Mucosa of descending colon (tissue), 3 donors: ENCODE measurements around the gene ZBTB20. TPM values are rescaled to one million over a fixed set of nuclear protein-coding genes. Genes with fewer than 3 reads are reported as not detected.

ENCODE experiments used
- ATAC-seq: fragments of 200-7000 bp; cut with Tn5 transposase; one replicate; pipeline ENCODE4 v1.9.1; 2020; ENCODE audit warnings: mild to moderate bottlenecking, moderate library complexity
- DNase-seq, 3 donors: peaks; one replicate each; pipeline ENCODE4 v3.0.0-alpha.2; 2020
- H3K36me3 ChIP-seq: fragments of 200-600 bp; one replicate; pipeline ENCODE4 v1.8.0; 2021; ENCODE audit warnings: low read depth, mild to moderate bottlenecking
- H3K4me1 ChIP-seq: fragments of 200-600 bp; one replicate; pipeline ENCODE4 v1.8.0; 2021; ENCODE audit warnings: low read depth, mild to moderate bottlenecking
- H3K4me3 ChIP-seq: fragments of 200-600 bp; one replicate; pipeline ENCODE4 v1.8.0; 2021; ENCODE audit warnings: mild to moderate bottlenecking
- H3K9me3 ChIP-seq: fragments of 200-600 bp; one replicate; pipeline ENCODE4 v1.8.0; 2021; ENCODE audit warnings: mild to moderate bottlenecking
- CTCF ChIP-seq: fragments of 200-600 bp; IDR thresholded peaks from one replicate; pipeline ENCODE4 v1.8.0; 2022; ENCODE audit warnings: antibody characterized with exemption, mild to moderate bottlenecking
- intact Hi-C, 2 donors: fragments of 100-400 bp; cut with DNase I in 1 of 2; cut with micrococcal nuclease in 1 of 2; formaldehyde crosslinking; loops; one replicate each; pipeline versions ENCODE4 v1.11.0 to v1.11.1; 2022; cut with DNase I, micrococcal nuclease
- total RNA-seq, 3 donors: library from RNA; stranded (reverse); fragmentation: NEBNext Ultra II Directional in 2 of 3; extraction: Animal tissue kit (Norgen Biotek cat#: 25700) in 2 of 3; gene quantifications; one replicate each; pipeline versions ENCODE4 v1.2.1 to v1.2.4, GENCODE V29; 2021 to 2023
- donor health status: DM: no; HTN: no; CAD: no; lungs with moderate emphysema.
- donor health status: DM: no; HTN: no; CAD: no.
- donor health status: DM: no; HTN: yes; CAD: no.

Gene ZBTB20
- total RNA-seq, 3 donors from 2014 or later: 30.6 to 85.6 (median 37.3) TPM

- intact Hi-C loops: no loop called here
- Histone ChIP-seq H3K36me3 (no peaks in the 10 kb centered on the region), H3K4me1 (no peaks in the 10 kb centered on the region), H3K9me3 (no peaks in the 10 kb centered on the region), H3K4me3 (no peak overlapping the region)
- TF ChIP-seq CTCF: no peak
- DNase-seq: no peak
- ATAC-seq: peak; percentile 74
These were observed 839.8 kb downstream of the ZBTB20 start for GRCh38 chr3:114307222-114307830.

GRCh38 chr3:114299941-114300624 lies 847.0 kb downstream of the ZBTB20 start:
- Histone ChIP-seq H3K36me3 (no peaks in the 10 kb centered on the region), H3K4me1 (no peaks in the 10 kb centered on the region), H3K9me3 (no peaks in the 10 kb centered on the region), H3K4me3 (no peak overlapping the region)
- no peak for TF ChIP-seq CTCF
- ATAC-seq: no peak
- intact Hi-C loops: no loop called here
- DNase-seq: no peak

- peak in 2 of 3 donors; percentile 27 to 36 for DNase-seq
- no peaks in the 10 kb centered on the region for H3K4me1 ChIP-seq
- no peak for TF ChIP-seq CTCF
- no peaks in the 10 kb centered on the region for H3K9me3 ChIP-seq
- peak; percentile 49 for ATAC-seq
- no peak overlapping the region for H3K4me3 ChIP-seq
- H3K36me3 ChIP-seq: no peaks in the 10 kb centered on the region
- intact Hi-C loops: no loop called here
These were observed 847.7 kb downstream of the ZBTB20 start for GRCh38 chr3:114299421-114299820.

GRCh38 chr3:114295946-114296345 lies 851.1 kb downstream of the ZBTB20 start:
- H3K4me3 ChIP-seq: no peak overlapping the region
- no peak for DNase-seq
- no peaks in the 10 kb centered on the region for H3K36me3 ChIP-seq
- H3K4me1 ChIP-seq: no peaks in the 10 kb centered on the region
- no peaks in the 10 kb centered on the region for H3K9me3 ChIP-seq
- intact Hi-C loops: no loop called here
- TF ChIP-seq CTCF: no peak
- ATAC-seq: no peak

GRCh38 chr3:114294940-114295480 lies 852.1 kb downstream of the ZBTB20 start:
- Histone ChIP-seq H3K36me3 (no peaks in the 10 kb centered on the region), H3K9me3 (no peaks in the 10 kb centered on the region), H3K4me1 (no peaks in the 10 kb centered on the region), H3K4me3 (no peak overlapping the region)
- ATAC-seq (peak; percentile 3), DNase-seq (no peak)
- no peak for TF ChIP-seq CTCF
- intact Hi-C loops: no loop called here
